Spleen (tissue), 7 donors: ENCODE measurements around the gene GNB3.

ENCODE experiments used
- CTCF ChIP-seq, 11 experiments: fragments of 200-600 bp in 7 of 11; fragments of 450-650 bp in 4 of 11; sonication (generic) in 4 of 11; IDR thresholded peaks in 8 of 11; conservative IDR thresholded peaks in 3 of 11; 1 replicate in 7 of 11; 2 replicates in 4 of 11; pipeline versions ENCODE4 v1.4.0 to v1.8.0; 2016 to 2021; ENCODE audit warnings: antibody characterized with exemption in 11 of 11, inconsistent platforms in 4 of 11, mild to moderate bottlenecking in 1 of 11
- POLR2AphosphoS5 ChIP-seq, 3 donors: sonication (generic); formaldehyde crosslinking; IDR thresholded peaks; one replicate each; pipeline ENCODE4 v1.5.1; 2017; ENCODE audit warnings: antibody characterized with exemption in 3 of 3
- donor health status: DM: no; HTN: no; CAD: no; lungs with moderate emphysema.
- donor health status: DM: no; HTN: no; CAD: no.
- donor health status: DM: no; HTN: no; CAD: no.

- TF ChIP-seq CTCF (IDR thresholded peaks at IDR 0.05 in 8 of 11, conservative IDR thresholded peaks at IDR 0.05 in 3 of 11) (no peak), POLR2AphosphoS5 (IDR thresholded peaks at IDR 0.05) (no peak)
Observed at GRCh38 chr12:6816598-6816997, 24.1 kb upstream of the GNB3 start.
